ENCODE data around the gene CDH16. TPM values are rescaled to one million over a fixed set of nuclear protein-coding genes. Genes with fewer than 3 reads are reported as not detected.
A peak's percentile ranks its signal among the peaks of the same experiment; 100 is the strongest.
"Not testable (repeated sequence)": the region's sequence is repeated elsewhere in the genome, so short reads cannot be mapped to it uniquely, and the experiment has no call there.

The CDH16 gene
- total RNA-seq, 4 donors from 2014 or later: not detected

GRCh38 chr16:66899310-66899944, 19.3 kb downstream of the CDH16 start:
- no peak for DNase-seq (ENCODE audit: low spot score)
- peak; percentile 17 for ATAC-seq (ENCODE audit: low FRiP score)
- TF ChIP-seq CTCF (IDR thresholded peaks at IDR 0.05): no peak

DNA sequence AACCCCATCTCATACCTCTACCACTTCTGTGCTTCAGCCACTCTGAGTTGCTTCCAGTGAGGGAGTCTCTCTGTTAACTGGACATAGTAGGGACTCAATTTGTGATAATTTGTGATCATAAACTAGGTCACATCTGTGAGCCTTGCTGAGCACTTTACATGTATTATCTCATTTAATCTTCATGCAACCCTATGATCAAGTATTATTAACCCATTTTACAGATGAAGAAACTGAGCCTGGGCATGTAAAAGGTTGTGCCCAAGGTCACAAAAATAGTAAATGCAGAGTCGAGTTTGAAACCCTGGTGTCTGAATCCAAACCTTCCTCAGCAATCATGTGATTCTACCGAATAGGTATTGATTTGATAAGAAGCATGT, 19.8 kb downstream of the CDH16 start:
- ATAC-seq (ENCODE audit: low FRiP score): no peak

GRCh38 chr16:66898207-66898606, 20.5 kb downstream of the CDH16 start:
- DNase-seq (ENCODE audit: low spot score) (no peak), ATAC-seq (ENCODE audit: low FRiP score) (no peak)
- no peak for TF ChIP-seq CTCF (IDR thresholded peaks at IDR 0.05)

More for the DNA sequence above, 19.8 kb downstream of the CDH16 start:
- TF ChIP-seq CTCF (IDR thresholded peaks at IDR 0.05): no peak
- no peak for DNase-seq (ENCODE audit: low spot score)

DNA sequence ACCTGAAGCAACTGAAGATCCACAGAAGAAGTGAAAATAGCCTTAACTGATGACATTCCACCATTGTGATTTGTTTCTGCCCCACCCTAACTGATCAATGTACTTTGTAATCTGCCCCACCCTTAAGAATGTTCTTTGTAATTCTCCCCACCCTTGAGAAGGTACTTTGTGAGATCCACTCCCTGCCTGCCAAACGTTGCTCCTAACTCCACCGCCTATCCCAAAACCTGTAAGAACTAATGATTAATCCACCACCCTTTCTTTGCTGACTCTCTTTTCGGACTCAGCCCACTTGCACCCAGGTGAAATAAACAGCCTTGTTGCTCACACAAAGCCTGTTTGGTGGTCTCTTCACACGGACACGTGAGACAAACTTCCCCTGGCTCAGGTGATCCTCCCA, 22.0 kb downstream of the CDH16 start:
- not testable (repeated sequence) for ATAC-seq (ENCODE audit: low FRiP score); DNase-seq (ENCODE audit: low spot score)

GRCh38 chr16:66895999-66896398, 22.7 kb downstream of the CDH16 start:
- DNase-seq (ENCODE audit: low spot score): no peak
- no peak for ATAC-seq (ENCODE audit: low FRiP score)
- TF ChIP-seq CTCF (IDR thresholded peaks at IDR 0.05): no peak

GRCh38 chr16:66895689-66895979, 23.1 kb downstream of the CDH16 start:
- no peak for TF ChIP-seq CTCF (IDR thresholded peaks at IDR 0.05)
- ATAC-seq (ENCODE audit: low FRiP score) (no peak), DNase-seq (ENCODE audit: low spot score) (no peak)

DNA sequence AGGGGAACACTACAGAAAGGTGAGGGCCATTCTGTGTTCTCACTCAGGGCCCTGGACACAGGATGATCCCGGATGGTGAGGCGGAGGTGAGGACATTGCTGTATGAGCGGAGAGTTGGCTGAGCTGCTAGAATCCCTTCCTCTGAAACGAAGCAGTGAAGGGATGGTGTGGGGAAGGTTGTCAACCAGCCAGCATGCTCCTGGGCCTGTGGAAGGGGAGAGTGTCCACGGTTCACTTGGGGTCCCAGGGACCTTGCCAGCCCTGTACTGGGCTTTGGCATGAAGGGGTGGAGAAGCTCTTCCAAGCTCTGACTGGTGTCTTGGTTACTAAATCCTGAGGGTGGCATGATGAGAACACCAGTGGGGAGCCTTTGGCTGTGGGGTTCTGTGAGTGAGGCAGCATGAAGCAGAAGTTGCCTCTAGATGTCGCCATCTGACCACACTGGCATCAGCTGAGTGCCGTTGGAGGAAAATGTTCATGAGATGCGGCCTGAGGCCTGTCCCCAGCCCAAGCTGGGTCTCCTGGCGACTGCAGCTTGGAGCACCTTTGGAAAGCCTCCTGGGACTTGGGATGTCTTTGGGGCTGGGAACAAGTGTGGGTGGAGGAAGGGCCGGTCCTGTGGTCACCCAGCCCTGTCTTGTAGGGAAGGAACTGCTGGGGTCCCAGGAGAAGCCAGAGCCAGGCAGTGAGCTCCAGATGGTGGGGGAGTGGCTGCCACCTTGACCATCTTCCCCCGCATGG, 23.6 kb downstream of the CDH16 start:
- DNase-seq (ENCODE audit: low spot score) (no peak), ATAC-seq (ENCODE audit: low FRiP score) (peak; percentile 46)
- TF ChIP-seq CTCF (IDR thresholded peaks at IDR 0.05): no peak
